ENCODE results near the gene FRMD5. TPM values are rescaled to one million over a fixed set of nuclear protein-coding genes. Genes with fewer than 3 reads are reported as not detected.

Gene FRMD5
- polyA plus RNA-seq, 1 donor from 2014 or later, result 0.30 TPM

DNA sequence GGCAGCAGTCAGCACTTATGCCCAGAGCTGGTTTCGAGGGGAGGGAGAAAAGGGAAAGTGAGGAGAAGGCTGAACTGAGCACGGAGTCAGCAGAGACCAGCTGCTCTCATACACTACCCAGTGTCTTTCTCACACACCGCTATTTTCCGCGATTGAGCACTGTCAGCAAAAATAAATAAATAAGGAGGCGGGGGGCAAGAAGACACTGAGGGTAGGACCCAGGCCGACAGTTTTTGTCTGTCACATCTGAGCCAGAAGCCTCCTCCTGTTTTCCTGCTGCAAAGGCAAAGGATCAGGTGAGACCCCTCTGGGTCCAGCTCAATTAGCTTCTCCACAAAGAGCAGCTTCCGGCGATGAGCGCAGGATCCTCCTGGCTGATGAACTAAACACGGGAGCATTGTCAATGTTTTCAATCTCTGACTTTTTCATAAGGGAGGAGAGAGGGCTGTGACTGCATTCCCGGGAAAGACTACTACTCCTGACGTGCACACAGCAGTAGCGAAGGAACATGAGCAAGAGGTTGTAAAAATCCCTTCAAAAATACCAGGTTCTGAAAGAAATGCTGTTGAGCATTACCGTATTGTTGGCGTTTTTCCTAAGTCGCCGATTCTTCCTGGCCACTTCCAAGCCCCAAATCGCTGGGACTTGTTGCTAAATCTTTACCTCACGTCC lies 1.3 kb downstream of the FRMD5 start:
- Mint-ChIP-seq H3K36me3 (no peaks in the 10 kb centered on the region), H3K9me3 (peaks cover 0 to 1% (median 0%) of the 10 kb centered on the region in 3 donors), H3K27ac (peak overlapping the region in 1 of 3 donors; percentile 44), H3K4me1 (peaks cover 11 to 20% (median 12%) of the 10 kb centered on the region in 3 donors), H3K4me3 (peak overlapping the region; percentile 38 to 87 (median 74)), H3K27me3 (peaks cover 48% of the 10 kb centered on the region)

DNA sequence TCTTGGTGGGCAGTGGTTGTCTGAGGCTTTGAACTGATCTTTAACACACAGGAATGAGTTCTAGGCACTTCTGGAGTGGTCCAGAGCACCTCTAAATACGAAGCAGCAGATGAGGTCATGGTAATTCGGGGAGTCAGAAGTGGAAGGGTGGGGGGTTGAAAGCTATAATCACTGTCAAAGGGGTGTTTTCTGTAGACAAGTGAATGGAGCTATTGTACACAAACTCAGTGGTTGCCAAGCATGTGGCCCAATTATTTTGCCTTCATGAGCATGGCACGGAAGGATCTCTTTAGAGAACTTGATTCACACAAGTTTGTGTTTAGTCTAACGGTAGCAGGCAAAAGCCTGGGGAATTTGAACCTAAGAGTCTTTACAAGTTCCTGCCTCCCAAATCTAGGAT lies 6.3 kb downstream of the FRMD5 start:
- H3K4me3 Mint-ChIP-seq, result no peak overlapping the region

DNA sequence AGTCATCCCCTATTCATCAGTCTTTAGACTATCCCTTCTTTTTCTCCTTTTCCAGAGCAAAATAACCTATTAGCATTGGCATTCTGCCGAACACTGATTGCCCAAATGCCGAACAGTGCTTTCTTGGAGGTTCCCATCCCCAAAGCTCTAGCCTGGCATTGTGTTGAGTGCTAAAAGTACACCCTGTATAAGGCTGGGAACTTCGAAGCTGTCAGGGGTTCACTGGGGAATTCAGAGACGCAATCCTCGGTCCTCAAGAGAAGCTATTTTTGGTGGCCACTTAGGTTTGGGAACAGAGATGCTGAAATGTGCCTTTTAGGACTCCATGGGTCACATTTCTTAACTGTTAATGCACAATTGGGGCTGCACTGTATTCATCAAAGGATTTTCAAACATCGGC lies 8.4 kb downstream of the FRMD5 start:
- no peaks in the 10 kb centered on the region for H3K36me3 Mint-ChIP-seq
- H3K9me3 Mint-ChIP-seq, result no peaks in the 10 kb centered on the region
- H3K27ac Mint-ChIP-seq, result no peak overlapping the region
- no peaks in the 10 kb centered on the region for H3K4me1 Mint-ChIP-seq
- H3K4me3 Mint-ChIP-seq, result no peak overlapping the region
- peaks cover 11% of the 10 kb centered on the region for H3K27me3 Mint-ChIP-seq

More for the DNA sequence above, 6.3 kb downstream of the FRMD5 start:
- peaks cover 0 to 5% (median 2%) of the 10 kb centered on the region in 3 donors for H3K4me1 Mint-ChIP-seq
- peaks cover 25% of the 10 kb centered on the region for H3K27me3 Mint-ChIP-seq
- H3K27ac Mint-ChIP-seq, result no peak overlapping the region
- H3K36me3 Mint-ChIP-seq, result no peaks in the 10 kb centered on the region
- H3K9me3 Mint-ChIP-seq, result no peaks in the 10 kb centered on the region

DNA sequence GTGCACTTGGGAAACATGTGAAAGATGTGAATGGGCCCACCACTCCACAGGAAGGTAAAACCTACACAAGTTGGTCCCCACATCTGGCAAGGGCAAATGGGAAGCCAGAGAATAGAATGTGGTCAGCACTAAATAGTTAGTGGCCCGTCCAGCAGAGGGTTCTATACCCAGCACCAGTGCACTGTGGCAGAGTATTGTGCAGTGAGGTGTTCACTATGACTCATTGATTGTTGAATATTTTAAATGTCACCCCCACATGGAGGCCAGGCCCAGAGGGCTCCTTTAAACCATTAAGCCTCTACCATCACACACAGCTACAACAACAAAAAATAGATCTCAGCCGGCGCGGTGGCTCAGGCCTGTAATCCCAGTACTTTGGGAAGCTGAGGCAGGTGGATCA lies 11.7 kb downstream of the FRMD5 start:
- Mint-ChIP-seq H3K27me3 (peaks cover 7% of the 10 kb centered on the region), H3K27ac (no peak overlapping the region), H3K4me3 (no peak overlapping the region), H3K36me3 (no peaks in the 10 kb centered on the region), H3K4me1 (no peaks in the 10 kb centered on the region), H3K9me3 (no peaks in the 10 kb centered on the region)

DNA sequence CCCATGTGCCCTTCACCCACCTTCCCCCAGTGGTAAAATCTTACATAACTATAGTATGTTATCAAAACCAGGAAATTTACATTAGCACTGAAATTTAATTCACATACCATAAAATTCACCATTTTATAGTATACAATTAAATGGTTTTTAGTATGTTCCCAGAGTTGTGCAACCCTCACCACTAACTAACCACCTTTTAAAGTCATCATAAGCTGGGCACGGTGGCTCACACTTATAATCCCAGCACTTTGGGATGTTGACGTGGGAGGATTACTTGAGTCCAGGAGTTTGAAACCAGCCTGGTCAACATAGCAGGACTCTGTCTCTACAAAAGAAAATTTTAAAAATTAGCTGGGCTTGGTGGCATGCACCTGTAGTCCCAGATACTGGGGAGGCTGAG lies 13.7 kb downstream of the FRMD5 start:
- Mint-ChIP-seq H3K27me3 (peaks cover 14% of the 10 kb centered on the region), H3K27ac (no peak overlapping the region), H3K4me3 (no peak overlapping the region), H3K9me3 (no peaks in the 10 kb centered on the region), H3K36me3 (no peaks in the 10 kb centered on the region), H3K4me1 (no peaks in the 10 kb centered on the region)

DNA sequence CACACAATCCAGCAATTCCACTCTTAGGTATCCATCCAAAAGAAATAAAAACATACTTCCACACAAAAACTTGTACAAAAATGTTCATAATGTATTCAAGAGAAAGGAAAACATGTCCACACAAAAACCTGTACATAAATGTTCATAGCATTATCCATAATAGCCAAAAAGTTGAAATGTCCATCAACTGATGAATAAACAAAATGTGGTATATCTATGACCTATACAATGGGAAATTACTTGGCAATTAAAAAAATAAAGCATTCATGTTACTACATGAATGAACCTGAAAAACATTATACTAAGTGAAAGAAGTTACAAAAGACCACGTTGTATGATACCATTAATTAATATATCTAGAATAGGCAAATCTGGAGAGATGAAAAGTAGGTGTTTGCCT lies 17.9 kb downstream of the FRMD5 start:
- Mint-ChIP-seq H3K27ac (no peak overlapping the region), H3K36me3 (no peaks in the 10 kb centered on the region), H3K27me3 (peaks cover 16% of the 10 kb centered on the region), H3K4me1 (no peaks in the 10 kb centered on the region), H3K9me3 (peaks cover 0 to 2% (median 0%) of the 10 kb centered on the region in 3 donors), H3K4me3 (no peak overlapping the region)

DNA sequence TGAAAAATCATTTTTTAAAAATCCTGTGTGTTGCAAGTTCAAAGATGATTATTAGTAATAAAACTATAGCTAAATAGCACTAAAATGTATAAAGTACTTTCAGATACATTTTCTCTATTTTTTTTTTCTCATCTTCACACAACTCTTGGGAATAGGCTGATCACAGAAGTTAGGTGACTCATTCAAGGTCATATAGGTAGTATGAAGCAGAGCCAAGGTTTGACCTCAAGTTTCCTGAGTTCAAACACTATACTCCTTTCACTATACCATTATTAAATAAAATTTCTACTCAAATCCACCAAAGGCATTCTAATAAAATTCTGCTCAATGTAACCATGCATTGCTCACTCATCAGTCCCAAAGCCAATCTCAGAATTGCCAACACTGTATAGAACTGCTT lies 21.3 kb downstream of the FRMD5 start:
- H3K27ac Mint-ChIP-seq, result no peak overlapping the region
- H3K9me3 Mint-ChIP-seq, result peaks cover 0 to 2% (median 0%) of the 10 kb centered on the region in 3 donors
- peaks cover 17% of the 10 kb centered on the region for H3K27me3 Mint-ChIP-seq
- no peaks in the 10 kb centered on the region for H3K4me1 Mint-ChIP-seq
- H3K4me3 Mint-ChIP-seq, result no peak overlapping the region
- H3K36me3 Mint-ChIP-seq, result no peaks in the 10 kb centered on the region

DNA sequence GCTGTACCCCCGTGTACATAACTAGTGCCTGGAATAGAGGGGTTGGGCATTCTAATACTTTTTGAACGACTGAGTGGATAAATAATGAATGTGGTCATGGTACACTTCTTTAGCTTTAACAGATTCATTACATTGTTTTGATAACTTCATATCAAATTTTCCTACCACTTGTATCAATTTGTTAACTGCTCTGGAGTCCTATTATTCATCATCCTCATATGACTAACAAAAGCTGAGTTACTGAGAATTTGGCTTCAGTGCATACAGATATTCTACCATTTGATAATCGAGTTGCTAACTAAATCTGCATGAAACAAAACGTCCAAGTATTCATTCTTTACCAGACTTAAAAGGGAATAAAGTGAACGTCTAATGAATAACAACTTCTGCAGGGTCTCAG lies 31.7 kb downstream of the FRMD5 start:
- H3K4me3 Mint-ChIP-seq, result no peak overlapping the region
- no peak overlapping the region for H3K27ac Mint-ChIP-seq
- H3K9me3 Mint-ChIP-seq, result peaks cover 0 to under 1% (median 0%) of the 10 kb centered on the region in 3 donors
- H3K36me3 Mint-ChIP-seq, result peaks cover 1% of the 10 kb centered on the region
- H3K4me1 Mint-ChIP-seq, result no peaks in the 10 kb centered on the region
- peaks cover 7% of the 10 kb centered on the region for H3K27me3 Mint-ChIP-seq

DNA sequence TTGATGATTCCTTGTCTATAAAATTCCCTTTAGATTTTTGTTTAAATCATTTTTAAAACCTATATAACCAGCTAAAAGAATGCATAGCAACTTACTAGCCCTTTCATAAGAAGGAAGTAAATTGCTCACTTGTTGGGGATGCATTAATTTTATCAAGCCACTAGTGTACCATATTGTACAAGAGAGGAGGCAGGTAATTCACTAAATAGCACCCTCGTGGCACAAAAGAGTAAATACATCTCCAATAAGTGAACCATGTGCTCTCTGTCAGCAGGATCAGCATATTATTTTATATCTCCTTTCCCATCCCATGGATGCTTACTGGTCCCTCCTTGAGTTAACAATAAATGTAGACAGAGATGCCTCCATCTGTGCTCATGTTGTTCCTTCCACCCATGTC lies 34.3 kb downstream of the FRMD5 start:
- Mint-ChIP-seq H3K9me3 (peaks cover 0 to 3% (median 0%) of the 10 kb centered on the region in 3 donors), H3K36me3 (peaks cover 1% of the 10 kb centered on the region), H3K27me3 (peaks cover 4% of the 10 kb centered on the region), H3K4me1 (peaks cover 0 to 5% (median 0%) of the 10 kb centered on the region in 3 donors), H3K27ac (no peak overlapping the region), H3K4me3 (no peak overlapping the region)

DNA sequence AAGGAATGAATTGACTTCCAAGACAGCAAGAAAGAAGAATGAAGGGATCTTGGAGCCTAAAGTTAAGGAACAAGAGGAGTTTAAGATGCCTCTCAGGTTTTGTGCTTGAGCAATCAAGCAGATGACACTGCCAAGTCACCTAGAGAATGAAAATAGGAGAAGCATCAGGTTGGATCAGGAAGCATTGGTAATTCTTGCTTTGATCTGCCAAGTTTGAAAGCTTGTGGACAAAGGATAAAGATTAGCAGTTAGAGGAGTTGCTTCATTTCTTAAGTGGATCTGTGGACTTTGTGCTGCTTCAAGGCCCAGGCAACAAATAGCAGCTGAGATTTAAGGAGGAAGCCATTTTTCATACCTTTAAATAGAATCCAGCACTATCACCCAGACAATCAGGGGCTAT lies 35.6 kb downstream of the FRMD5 start:
- Mint-ChIP-seq H3K27ac (no peak overlapping the region), H3K4me1 (peaks cover 0 to 5% (median 0%) of the 10 kb centered on the region in 3 donors), H3K9me3 (peaks cover 0 to 3% (median 0%) of the 10 kb centered on the region in 3 donors), H3K27me3 (peaks cover 4% of the 10 kb centered on the region), H3K4me3 (no peak overlapping the region), H3K36me3 (peaks cover 1% of the 10 kb centered on the region)

DNA sequence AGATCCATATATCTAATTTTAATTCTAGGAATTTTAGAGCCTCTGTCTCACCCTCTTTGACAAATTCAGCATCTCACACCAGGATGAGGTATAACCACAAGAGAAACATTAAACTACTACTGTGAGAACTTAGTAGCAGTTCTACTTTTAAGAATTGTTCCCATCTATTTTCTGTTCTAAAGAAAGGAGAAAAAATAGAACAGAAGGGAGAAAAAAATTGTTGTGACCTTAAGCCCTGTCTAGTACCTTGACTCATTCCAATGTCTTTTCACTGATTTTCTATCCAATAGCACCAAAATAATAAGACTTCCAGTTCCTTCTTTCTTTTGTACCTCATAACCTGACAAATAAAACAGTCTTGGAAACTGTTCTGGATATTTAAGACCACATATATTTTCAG lies 37.0 kb downstream of the FRMD5 start:
- Mint-ChIP-seq H3K4me1 (peaks cover 0 to 5% (median 0%) of the 10 kb centered on the region in 3 donors), H3K36me3 (peaks cover 1% of the 10 kb centered on the region), H3K4me3 (no peak overlapping the region), H3K27ac (no peak overlapping the region), H3K9me3 (peaks cover 0 to 5% (median 0%) of the 10 kb centered on the region in 3 donors), H3K27me3 (peaks cover 4% of the 10 kb centered on the region)

DNA sequence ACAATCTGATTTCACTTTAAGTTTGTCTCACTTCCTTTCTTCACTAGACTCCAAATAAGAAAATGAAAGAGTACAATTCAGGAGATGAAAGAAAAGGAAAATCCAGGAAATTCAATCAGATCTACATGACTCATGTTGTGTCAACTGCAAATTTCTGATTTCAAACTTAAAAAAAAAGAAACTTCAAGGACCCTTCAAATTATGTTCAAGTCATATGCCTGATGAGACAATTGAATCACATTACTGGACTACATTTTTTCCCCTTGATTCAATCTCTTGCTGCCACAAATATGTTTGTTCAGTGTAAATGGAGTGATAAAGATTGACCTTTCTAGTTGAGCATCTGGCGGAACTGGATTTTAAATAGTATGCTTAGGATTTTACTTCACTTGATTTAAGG lies 37.4 kb downstream of the FRMD5 start:
- H3K4me1 Mint-ChIP-seq, result peaks cover 0 to 5% (median 0%) of the 10 kb centered on the region in 3 donors
- no peaks in the 10 kb centered on the region for H3K36me3 Mint-ChIP-seq

DNA sequence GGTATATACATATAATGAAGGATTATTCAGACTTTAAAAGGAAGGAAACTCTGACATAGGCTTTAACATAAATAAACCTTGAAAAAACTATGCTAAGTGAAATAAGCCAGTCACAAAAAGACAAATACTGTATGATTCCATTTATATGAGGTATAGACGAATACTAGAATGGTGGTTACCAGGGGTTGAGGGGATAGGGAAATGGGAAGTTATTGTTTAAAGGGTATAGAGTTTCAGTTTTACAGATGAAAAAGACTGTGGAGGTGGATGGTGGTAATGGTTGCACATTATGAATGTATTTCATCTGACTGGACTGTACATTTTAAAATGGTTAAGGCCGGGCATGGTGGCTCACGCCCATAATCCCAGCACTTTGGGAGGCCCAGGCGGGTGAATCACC lies 41.7 kb downstream of the FRMD5 start:
- no peak overlapping the region for H3K4me3 Mint-ChIP-seq
- no peak overlapping the region for H3K27ac Mint-ChIP-seq
- H3K4me1 Mint-ChIP-seq, result peaks cover 0 to 5% (median 0%) of the 10 kb centered on the region in 3 donors
- H3K27me3 Mint-ChIP-seq, result no peaks in the 10 kb centered on the region
- peaks cover 0 to 4% (median 0%) of the 10 kb centered on the region in 3 donors for H3K9me3 Mint-ChIP-seq
- peaks cover 2% of the 10 kb centered on the region for H3K36me3 Mint-ChIP-seq

More for the DNA sequence above, 37.4 kb downstream of the FRMD5 start:
- H3K27me3 Mint-ChIP-seq, result peaks cover 1% of the 10 kb centered on the region
- peaks cover 0 to 5% (median 0%) of the 10 kb centered on the region in 3 donors for H3K9me3 Mint-ChIP-seq
- no peak overlapping the region for H3K27ac Mint-ChIP-seq
- H3K4me3 Mint-ChIP-seq, result no peak overlapping the region

DNA sequence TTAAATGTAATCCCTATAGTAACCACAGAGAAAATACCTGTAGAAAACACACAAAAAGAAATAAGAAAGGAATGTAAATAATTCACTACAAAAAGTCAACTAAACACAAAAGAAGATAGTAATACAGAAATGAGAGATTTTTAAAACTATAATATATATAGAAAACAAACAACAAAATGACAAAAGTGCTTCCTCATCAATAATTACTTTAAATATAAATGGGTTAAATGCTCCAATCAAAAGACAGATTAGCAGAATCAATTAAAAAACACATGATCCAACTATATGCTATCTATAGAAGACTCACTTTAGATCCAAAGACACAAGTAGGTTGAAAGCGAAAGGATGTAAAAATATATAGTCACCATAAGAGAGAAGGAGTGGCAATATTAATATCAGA lies 45.8 kb downstream of the FRMD5 start:
- Mint-ChIP-seq H3K36me3 (peaks cover 2% of the 10 kb centered on the region), H3K4me1 (no peaks in the 10 kb centered on the region), H3K9me3 (peaks cover 0 to 2% (median 0%) of the 10 kb centered on the region in 3 donors), H3K27me3 (no peaks in the 10 kb centered on the region), H3K27ac (no peak overlapping the region), H3K4me3 (no peak overlapping the region)

DNA sequence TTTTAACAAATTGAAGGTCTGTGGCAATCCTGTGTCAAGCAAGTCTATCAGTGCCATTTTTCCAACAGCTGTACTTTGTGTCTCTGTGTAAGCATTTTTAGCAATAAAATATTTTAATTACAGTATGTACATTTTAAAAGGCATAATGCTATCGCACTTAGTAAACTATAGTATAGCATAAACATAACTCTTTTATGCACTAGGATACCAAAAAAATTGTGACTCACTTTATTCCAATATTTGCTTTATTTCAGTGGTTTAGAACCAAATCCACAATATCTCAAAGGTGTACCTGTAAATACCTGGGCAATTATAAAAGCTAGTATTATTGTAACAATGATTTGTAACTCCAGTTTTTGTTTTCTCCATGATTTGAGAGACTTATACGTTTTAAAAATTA lies 46.5 kb downstream of the FRMD5 start:
- H3K4me1 Mint-ChIP-seq, result no peaks in the 10 kb centered on the region
- H3K27ac Mint-ChIP-seq, result no peak overlapping the region
- H3K27me3 Mint-ChIP-seq, result no peaks in the 10 kb centered on the region
- peaks cover 2% of the 10 kb centered on the region for H3K36me3 Mint-ChIP-seq
- H3K4me3 Mint-ChIP-seq, result no peak overlapping the region
- H3K9me3 Mint-ChIP-seq, result peaks cover 0 to 2% (median 0%) of the 10 kb centered on the region in 3 donors

DNA sequence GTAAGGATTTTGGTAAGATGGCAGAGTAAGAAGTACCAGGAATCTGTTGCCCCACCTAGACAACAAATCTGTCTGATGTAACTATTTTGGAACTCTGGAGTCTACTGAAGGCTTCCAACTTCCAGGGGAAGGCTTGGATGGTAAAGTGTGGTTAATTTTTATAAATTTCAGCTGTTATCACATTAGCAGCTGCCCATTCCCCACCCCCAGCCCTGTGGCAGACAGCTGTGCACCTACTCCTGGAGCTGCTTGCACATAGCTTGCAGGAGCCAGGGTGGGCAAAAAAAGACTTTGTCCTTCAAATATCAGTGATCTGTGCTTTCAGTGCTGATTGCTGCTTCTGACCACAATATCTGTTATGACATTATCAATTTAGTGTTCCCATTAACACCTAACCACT lies 47.4 kb downstream of the FRMD5 start:
- Mint-ChIP-seq H3K9me3 (no peaks in the 10 kb centered on the region), H3K4me1 (no peaks in the 10 kb centered on the region), H3K27me3 (no peaks in the 10 kb centered on the region), H3K4me3 (no peak overlapping the region), H3K36me3 (peaks cover 2% of the 10 kb centered on the region), H3K27ac (no peak overlapping the region)
